HG02938 (cell line): ENCODE results near the gene KLHDC8B.

ENCODE experiments used
- ATAC-seq: cut with Tn5 transposase; IDR thresholded peaks from one replicate; pipeline ENCODE4 v1.9.1; 2021; ENCODE audit warnings: mild to moderate bottlenecking, moderate library complexity; ENCODE audit not compliant: unreplicated experiment

Gene KLHDC8B

DNA sequence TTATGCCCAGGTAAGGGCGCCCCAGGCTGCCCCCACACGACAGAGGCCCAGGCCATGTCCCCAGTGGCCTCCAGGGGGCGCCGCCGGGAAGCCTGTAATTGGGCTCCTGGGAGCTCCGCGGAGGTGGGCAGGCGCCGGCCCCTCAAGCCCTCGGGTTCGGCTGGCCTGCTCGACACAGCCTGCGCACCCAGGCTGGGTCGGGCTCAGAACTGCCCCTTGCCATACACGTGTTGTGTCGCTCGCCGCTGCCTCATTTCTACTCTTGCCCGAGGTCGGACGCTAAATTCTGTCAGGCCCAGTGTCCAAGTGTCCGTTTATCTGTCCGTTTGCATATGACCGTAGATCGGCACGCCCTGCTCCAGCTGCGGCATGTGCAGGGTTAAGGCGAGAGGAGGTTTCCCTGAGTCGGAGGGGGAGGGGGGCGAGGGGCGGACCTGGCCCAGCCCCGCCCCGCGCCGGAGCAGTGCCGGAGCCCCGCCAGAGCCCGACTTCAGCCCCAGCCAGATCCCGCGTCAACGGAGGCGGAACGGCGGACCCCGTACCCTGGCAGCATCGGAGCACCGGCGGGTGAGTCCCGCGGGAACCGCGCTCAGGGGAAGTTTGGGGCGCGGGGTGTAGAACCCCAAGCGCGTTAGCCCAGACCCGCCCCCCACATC is at the start of gene KLHDC8B:
Gene KLHDC8B, plus strand, starts transcription at position 480 of the 656 bp plus-strand sequence. CDS start 1,172 bp downstream, outside the sequence.
- no peak for ATAC-seq

DNA sequence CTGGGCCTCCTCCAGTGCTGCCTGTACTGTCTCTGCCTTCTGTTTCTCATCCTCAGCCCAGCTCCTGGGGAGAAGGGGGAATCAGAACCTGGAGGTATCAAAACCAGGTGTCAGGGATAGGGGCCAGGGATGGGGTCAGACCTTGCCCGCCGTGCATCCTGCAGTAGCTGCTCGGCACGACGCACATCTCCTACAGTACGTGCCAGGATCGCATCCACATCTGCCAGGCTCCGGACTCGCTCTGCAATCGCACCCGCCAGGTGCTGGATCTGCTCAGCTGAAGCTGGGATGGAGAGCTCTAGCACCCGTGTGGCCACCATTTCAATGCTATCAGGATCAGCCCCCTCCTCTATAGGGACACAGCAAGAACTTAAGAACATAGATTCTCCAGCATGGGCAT is 49.4 kb upstream of the KLHDC8B start:
- ATAC-seq: no peak

DNA sequence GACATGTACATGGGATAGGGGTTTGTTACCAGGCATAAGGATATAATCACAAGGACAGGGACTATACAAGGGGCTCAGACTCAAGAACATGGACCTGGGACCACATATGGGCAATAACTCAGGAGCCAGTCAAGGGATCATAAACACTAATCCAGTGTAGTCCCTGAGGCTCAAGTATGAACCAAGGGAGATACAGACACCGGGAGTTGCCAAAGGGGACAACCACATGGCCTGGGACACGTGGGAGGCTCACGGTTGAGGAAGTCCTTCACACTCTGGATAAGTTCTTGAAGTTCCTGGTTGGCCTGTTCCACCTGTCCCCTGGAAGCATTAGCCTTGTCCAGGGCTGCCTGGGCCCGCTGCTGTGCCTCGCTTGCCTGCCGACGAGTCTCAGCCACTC is 48.9 kb upstream of the KLHDC8B start:
- no peak for ATAC-seq

- no peak for ATAC-seq
Observed at GRCh38 chr3:49122886-49123545, 48.4 kb upstream of the KLHDC8B start.

GRCh38 chr3:49123687-49124086 is 47.7 kb upstream of the KLHDC8B start:
- ATAC-seq: no peak

DNA sequence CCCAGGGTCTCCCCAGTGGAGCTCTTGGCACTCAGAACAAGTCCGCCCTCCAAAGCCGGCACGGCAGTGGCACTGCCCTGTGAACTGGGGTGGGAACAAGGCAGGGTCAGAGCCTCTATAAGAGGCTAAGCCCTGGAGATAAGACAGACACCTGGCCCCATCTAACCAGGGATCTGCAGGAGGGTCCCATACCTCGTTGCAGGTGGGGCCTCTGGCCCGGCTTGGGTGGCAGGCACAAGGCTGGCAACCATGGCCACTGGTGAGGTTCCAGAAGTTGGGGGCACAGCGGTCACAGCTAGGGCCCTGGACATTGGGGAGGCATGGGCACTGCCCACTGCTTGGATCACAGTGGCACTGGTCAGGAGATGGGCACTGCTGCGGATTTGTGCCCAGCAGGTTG is 47.2 kb upstream of the KLHDC8B start:
- ATAC-seq: no peak

DNA sequence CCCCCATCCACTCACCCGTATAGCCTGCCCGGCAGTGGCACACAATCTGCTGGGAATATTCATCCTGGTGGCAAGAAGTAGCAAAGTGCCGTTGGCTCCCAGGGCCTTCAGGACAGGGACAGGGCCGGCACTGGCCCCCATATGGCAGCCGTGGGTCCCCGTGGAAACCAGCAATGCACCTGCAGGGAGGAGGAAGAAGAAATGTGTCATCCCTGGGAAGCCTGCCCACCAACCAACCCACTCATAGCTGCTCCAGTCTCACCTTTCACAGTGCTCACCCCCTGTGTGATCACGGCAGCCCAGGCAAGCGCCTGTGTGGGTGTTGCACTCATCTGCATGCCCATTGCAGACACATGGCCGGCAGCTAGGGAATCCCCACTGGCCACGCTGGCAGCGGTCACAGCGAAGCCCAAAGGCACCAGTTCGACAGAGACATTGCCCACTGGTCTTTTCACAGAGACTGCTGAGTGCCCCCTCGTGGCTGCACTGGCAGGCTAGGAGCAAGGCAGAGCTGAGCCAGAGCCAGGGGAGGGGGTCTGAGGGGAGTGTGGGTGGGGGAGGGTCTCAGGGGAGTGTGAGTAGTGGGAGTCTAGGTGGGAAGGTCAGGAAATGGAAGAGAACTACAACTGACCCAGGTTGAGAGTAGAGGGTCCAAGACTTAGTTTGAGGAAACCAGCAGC is 46.3 kb upstream of the KLHDC8B start:
- no peak for ATAC-seq

GRCh38 chr3:49131040-49131439 is 40.4 kb upstream of the KLHDC8B start:
- no peak for ATAC-seq

- no peak for ATAC-seq
Observed at GRCh38 chr3:49131576-49131975, 39.8 kb upstream of the KLHDC8B start.

DNA sequence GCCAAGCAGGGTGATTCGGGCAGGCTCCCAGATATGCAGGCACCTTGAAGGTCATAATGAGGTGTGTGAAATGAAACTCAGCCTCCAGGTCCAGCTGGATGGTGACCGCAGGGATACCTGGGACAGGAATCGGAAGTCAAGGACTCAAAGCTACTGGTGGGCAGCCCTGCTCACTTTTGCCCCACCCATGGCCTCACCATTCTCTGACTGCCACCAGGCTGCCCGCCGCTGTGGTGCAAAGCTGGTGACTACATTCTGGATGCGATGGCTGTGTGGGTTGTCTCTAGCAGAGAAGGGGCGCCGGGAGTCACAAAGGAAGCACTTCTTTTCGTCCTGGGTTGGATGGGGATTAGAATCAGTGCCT is 39.3 kb upstream of the KLHDC8B start:
- no peak for ATAC-seq

DNA sequence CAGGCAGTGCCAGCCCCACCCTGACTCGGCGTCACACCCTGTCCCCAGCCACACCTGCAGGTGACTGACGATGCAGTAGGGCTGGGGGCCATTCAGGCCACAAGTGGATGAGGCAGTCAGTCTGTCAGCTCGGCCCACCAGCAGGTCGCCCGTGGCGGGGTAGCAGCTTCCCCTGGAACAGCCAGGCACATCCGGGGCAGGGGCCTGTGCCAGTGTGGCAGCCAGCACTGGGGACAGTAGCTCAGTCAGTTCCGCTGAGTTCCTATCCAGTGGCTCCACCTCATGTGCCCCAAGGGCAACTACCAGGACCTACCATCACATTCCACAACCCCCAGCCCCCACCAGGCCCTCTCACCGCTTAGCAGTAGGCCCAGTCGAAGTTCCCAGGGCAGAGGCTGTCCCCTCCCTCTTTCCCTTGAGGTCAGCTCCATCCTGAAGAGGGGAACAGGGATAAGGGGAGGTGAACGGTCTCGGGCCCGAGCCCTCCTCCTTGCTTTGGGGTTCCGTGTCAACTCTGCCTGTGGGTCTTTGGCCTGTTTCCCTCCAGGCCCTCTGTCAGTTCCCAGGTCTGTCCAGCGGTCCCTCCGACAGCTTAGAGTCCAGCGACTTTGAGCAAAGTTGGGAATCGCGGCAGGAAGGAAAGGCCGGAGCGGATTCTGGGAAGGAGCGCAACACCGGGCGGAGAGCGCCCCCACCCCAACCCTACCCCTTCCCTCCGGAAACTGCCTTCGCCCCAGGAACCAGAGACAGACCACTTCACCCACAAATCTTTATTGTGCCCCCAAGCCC is 38.8 kb upstream of the KLHDC8B start, which contains the start of gene LAMB2:
Gene LAMB2, minus strand, starts transcription at position 614 of the 789 bp plus-strand sequence. Its CDS starts 183 bp downstream, at position 431.
- no peak for ATAC-seq

- ATAC-seq: no peak
Observed at GRCh38 chr3:49133226-49133951, 38.0 kb upstream of the KLHDC8B start.

GRCh38 chr3:49134471-49135265 is 36.7 kb upstream of the KLHDC8B start:
- no peak for ATAC-seq

DNA sequence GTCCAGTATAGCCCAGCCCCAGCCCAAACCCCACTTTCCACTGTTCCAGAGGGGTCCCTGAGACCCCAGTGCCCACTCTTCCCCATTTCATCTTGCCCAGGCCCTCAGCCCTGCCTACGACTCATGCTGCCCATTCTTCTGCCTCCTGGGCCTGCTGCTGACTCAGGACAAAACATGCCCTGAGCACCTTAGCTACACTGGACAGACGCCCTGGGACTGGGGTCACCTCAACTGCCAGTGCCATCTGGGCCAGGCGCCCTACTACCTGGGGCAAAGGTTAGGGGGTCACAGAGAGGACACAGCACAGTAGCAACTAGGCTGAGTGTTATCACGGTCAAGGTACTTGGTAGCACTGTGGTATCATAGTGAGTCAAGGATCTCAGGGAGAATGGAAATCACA is 35.9 kb upstream of the KLHDC8B start:
- no peak for ATAC-seq

GRCh38 chr3:49140080-49140479 is 31.3 kb upstream of the KLHDC8B start:
- ATAC-seq: no peak

GRCh38 chr3:49148159-49148558 is 23.2 kb upstream of the KLHDC8B start:
- no peak for ATAC-seq

- no peak for ATAC-seq
Observed at GRCh38 chr3:49151610-49152009, 19.8 kb upstream of the KLHDC8B start.

GRCh38 chr3:49153349-49153912 is 18.0 kb upstream of the KLHDC8B start:
- no peak for ATAC-seq

DNA sequence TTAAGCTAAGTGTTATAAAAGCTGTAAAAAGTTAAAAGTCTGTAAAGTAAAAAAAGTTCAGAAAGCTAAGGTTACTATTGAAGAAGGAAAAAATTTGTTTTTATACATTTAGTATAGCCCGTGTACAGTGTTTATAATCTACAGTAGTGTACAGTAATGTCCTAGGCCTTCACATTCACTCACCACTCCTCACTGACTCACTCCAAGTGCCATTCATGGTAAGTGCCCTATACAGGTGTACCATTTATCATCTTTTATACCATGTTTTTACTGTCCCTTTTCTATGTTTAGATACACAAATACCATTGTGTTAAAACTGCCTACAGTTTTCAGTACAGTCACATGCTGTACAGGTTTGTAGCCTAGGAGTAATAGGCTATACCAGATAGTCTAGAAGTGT is 14.1 kb upstream of the KLHDC8B start:
- no peak for ATAC-seq
